Nucleus accumbens (tissue), 56 donors: Measurements from ENCODE around the gene LRIT1.
A peak's percentile ranks its signal among the peaks of the same experiment; 100 is the strongest.

Experiments used
- DNase-seq, 56 donors: peaks; one replicate each; lab custom pipeline; 2025; lab: John Stamatoyannopoulos, UW

LRIT1 gene

GRCh38 chr10:84195044-84195830 lies 46.1 kb downstream of the LRIT1 start:
- DNase-seq = no peak

- peak in 26 of 56 donors; percentile 9 to 64 (median 30) for DNase-seq
Measured at GRCh38 chr10:84194424-84195043, 46.8 kb downstream of the LRIT1 start, which contains the start of gene CDHR1. CDHR1 (plus strand) TSS chr10:84194537; CDS start chr10:84194761, 224 bp downstream.

GRCh38 chr10:84193846-84194423 lies 47.4 kb downstream of the LRIT1 start:
- DNase-seq = no peak

- no peak for DNase-seq
Measured at GRCh38 chr10:84193327-84193726, 48.0 kb downstream of the LRIT1 start.

GRCh38 chr10:84191106-84191505 lies 50.2 kb downstream of the LRIT1 start:
- DNase-seq = no peak

- no peak for DNase-seq
Measured at GRCh38 chr10:84190621-84191020, 50.7 kb downstream of the LRIT1 start.

- DNase-seq = no peak
Measured at GRCh38 chr10:84188815-84189214, 52.5 kb downstream of the LRIT1 start.

GRCh38 chr10:84185526-84186175 lies 55.7 kb downstream of the LRIT1 start:
- no peak for DNase-seq

GRCh38 chr10:84184517-84184916 lies 56.8 kb downstream of the LRIT1 start:
- DNase-seq = no peak

- no peak for DNase-seq
Measured at GRCh38 chr10:84181631-84182030, 59.7 kb downstream of the LRIT1 start.
